IMR-90 (cell line): Measurements from ENCODE around the gene TRIM24. TPM values are rescaled to one million over a fixed set of nuclear protein-coding genes. Genes with fewer than 3 reads are reported as not detected.

Source experiments
- ATAC-seq: fragments of 200-7000 bp; cut with Tn5 transposase; 2 replicates; pipeline ENCODE4 v1.9.1; 2020; ENCODE audit warnings: low read depth, mild to moderate bottlenecking, moderate library complexity
- BruUV-seq: library from RNA; stranded (reverse); fragments of 400-500 nt; replicated peaks from 2 replicates; lab custom pipeline; 2021; lab: Mats Ljungman, UMichigan
- CTCF ChIA-PET: fragments of 300-600 bp; formaldehyde crosslinking; extraction: SDS; loops from one replicate; lab custom pipeline; 2021; ENCODE audit warnings: antibody characterized with exemption; lab: Yijun Ruan, JAX
- POLR2A ChIA-PET: fragments of 300-600 bp; sonication (Branson Sonifier 250); formaldehyde crosslinking; loops from one replicate; lab custom pipeline; 2022; ENCODE audit warnings: antibody characterized with exemption; ENCODE audit not compliant: unreplicated experiment; lab: Charles Lee
- DNase-seq: peaks from one replicate; pipeline ENCODE4 v3.0.0; 2013
- H2AFZ ChIP-seq: replicated peaks from 2 replicates; pipeline ENCODE3; 2013; ENCODE audit warnings: low read length, mild to moderate bottlenecking; ENCODE audit not compliant: poor library complexity
- H2AK5ac ChIP-seq: 2 replicates; pipeline ENCODE4 v1.6.1; 2013; ENCODE audit warnings: low read depth, low read length, inconsistent platforms
- H2AK9ac ChIP-seq: replicated peaks from 2 replicates; pipeline ENCODE3; 2013; ENCODE audit warnings: mild to moderate bottlenecking, low read depth, low read length, moderate library complexity; ENCODE audit not compliant: poor library complexity
- H2BK120ac ChIP-seq: 2 replicates; pipeline ENCODE4 v1.6.1; 2013; ENCODE audit warnings: low read depth, low read length, inconsistent platforms
- H2BK15ac ChIP-seq: 3 replicates; pipeline ENCODE4 v1.6.1; 2013; ENCODE audit warnings: low read depth, low read length, inconsistent platforms
- H2BK20ac ChIP-seq: 2 replicates; pipeline ENCODE4 v1.6.1; 2013; ENCODE audit warnings: low read depth, mild to moderate bottlenecking, inconsistent platforms, low read length, moderate library complexity
- H2BK5ac ChIP-seq: 2 replicates; pipeline ENCODE4 v1.6.1; 2013; ENCODE audit warnings: mild to moderate bottlenecking, low read depth, low read length, inconsistent platforms; ENCODE audit not compliant: poor library complexity, severe bottlenecking
- H3K14ac ChIP-seq: replicated peaks from 2 replicates; pipeline ENCODE4 v1.6.1; 2013; ENCODE audit warnings: low read depth, low read length, inconsistent platforms
- H3K18ac ChIP-seq: 2 replicates; pipeline ENCODE4 v1.6.1; 2013; ENCODE audit warnings: low read depth, low read length, control low read depth
- H3K23ac ChIP-seq: 2 replicates; pipeline ENCODE4 v1.6.1; 2013; ENCODE audit warnings: low read depth, low read length, inconsistent platforms
- H3K27ac ChIP-seq: 2 replicates; pipeline ENCODE4 v1.5.1; 2013; ENCODE audit warnings: mild to moderate bottlenecking, control low read depth, low read length; ENCODE audit not compliant: insufficient read depth
- H3K27me3 ChIP-seq: 2 replicates; pipeline ENCODE4 v1.6.1; 2013; ENCODE audit warnings: low read length; ENCODE audit not compliant: control insufficient read depth, insufficient read depth
- H3K36me3 ChIP-seq: 2 replicates; pipeline ENCODE4 v1.6.1; 2013; ENCODE audit warnings: low read length, mixed read lengths; ENCODE audit not compliant: control insufficient read depth, insufficient read depth
- H3K4ac ChIP-seq: 2 replicates; pipeline ENCODE4 v1.6.1; 2013; ENCODE audit warnings: low read depth, low read length, inconsistent platforms
- H3K4me1 ChIP-seq: 2 replicates; pipeline ENCODE4 v1.6.1; 2013; ENCODE audit warnings: low read length, mixed read lengths; ENCODE audit not compliant: control insufficient read depth, insufficient read depth
- H3K4me2 ChIP-seq: 2 replicates; pipeline ENCODE4 v1.6.1; 2013; ENCODE audit warnings: low read depth, mild to moderate bottlenecking, control low read depth, low read length, moderate library complexity
- H3K4me3 ChIP-seq: 2 replicates; pipeline ENCODE4 v1.5.1; 2013; ENCODE audit warnings: low read depth, mild to moderate bottlenecking, control low read depth, low read length, moderate library complexity; ENCODE audit not compliant: insufficient read depth
- H3K56ac ChIP-seq: 2 replicates; pipeline ENCODE4 v1.6.1; 2013; ENCODE audit warnings: low read length, inconsistent platforms; ENCODE audit not compliant: insufficient read depth; ENCODE audit errors: extremely low read depth
- H3K79me1 ChIP-seq, 2 experiments: 2 replicates each; pipeline ENCODE4 v1.6.1; 2013; ENCODE audit warnings: low read length in 2 of 2, inconsistent platforms in 1 of 2, low read depth in 1 of 2
- H3K9ac ChIP-seq: 2 replicates; pipeline ENCODE4 v1.6.1; 2013; ENCODE audit warnings: low read depth, low read length, control low read depth
- H3K9me1 ChIP-seq: 2 replicates; pipeline ENCODE4 v1.6.1; 2013; ENCODE audit warnings: low read length, inconsistent platforms; ENCODE audit not compliant: insufficient read depth
- H3K9me3 ChIP-seq: 2 replicates; pipeline ENCODE4 v1.6.1; 2013; ENCODE audit warnings: low read length; ENCODE audit not compliant: control insufficient read depth, insufficient read depth
- H4K20me1 ChIP-seq: 2 replicates; pipeline ENCODE4 v1.6.1; 2013; ENCODE audit warnings: low read length, inconsistent platforms; ENCODE audit not compliant: insufficient read depth
- H4K5ac ChIP-seq: 2 replicates; pipeline ENCODE4 v1.6.1; 2013; ENCODE audit warnings: mild to moderate bottlenecking, low read depth, low read length, control low read depth
- H4K8ac ChIP-seq, 2 experiments: 2 replicates each; pipeline ENCODE4 v1.6.1; 2013; ENCODE audit warnings: low read depth in 2 of 2, low read length in 2 of 2, control low read depth in 1 of 2, inconsistent platforms in 1 of 2
- H4K91ac ChIP-seq: 2 replicates; pipeline ENCODE4 v1.6.1; 2013; ENCODE audit warnings: low read depth, low read length, inconsistent platforms; ENCODE audit not compliant: insufficient read depth
- POLR2A ChIP-seq: IDR thresholded peaks from 2 replicates; pipeline ENCODE4 v1.6.1; 2012; ENCODE audit warnings: mild to moderate bottlenecking, low read depth, low read length
- WGBS, 2 experiments: methylation state at CpG; one replicate each; pipeline versions ENCODE4 v1.1.5 to v1.1.7; 2013; ENCODE audit warnings: missing lambda C conversion rate in 2 of 2; ENCODE audit not compliant: insufficient read length in 1 of 2; ENCODE audit errors: extremely low coverage in 2 of 2; 5-methylcytosine and 5-hydroxymethylcytosine counted together
- dilution Hi-C: fragments of 300-500 bp; cut with HindIII; formaldehyde crosslinking; loops from one replicate; pipeline ENCODE4 v1.14.3; 2018; ENCODE audit warnings: low sequenced_read_pairs; ENCODE audit not compliant: unreplicated experiment
- in situ Hi-C: fragments of 300-500 bp; cut with MboI; formaldehyde crosslinking; loops from 3 replicates; pipeline ENCODE4 v1.14.3; 2019; ENCODE audit warnings: low sequenced_read_pairs, inconsistent platforms, mixed read lengths
- intact Hi-C: fragments of 100-400 bp; cut with micrococcal nuclease; formaldehyde crosslinking; loops from 2 replicates; pipeline ENCODE4 v1.10.0; 2022
- polyA plus RNA-seq, 3 experiments: library from polyadenylated mRNA; depleted of rRNA; stranded (reverse); fragments of >200 nt; gene quantifications; 2 replicates each; pipeline ENCODE4 v1.2.3, GENCODE V29; 2012; ENCODE audit warnings: low replicate concordance in 1 of 3
- total RNA-seq: library from RNA; depleted of rRNA; stranded (reverse); fragments of >200 nt; gene quantifications from 2 replicates; pipeline ENCODE4 v1.2.3, GENCODE V29; 2012
- TF ChIP-seq, protein P1 (sequence below): fragments of 150-350 bp; IDR thresholded peaks from 2 replicates; pipeline ENCODE4 v1.6.1; 2017; ENCODE audit warnings: mild to moderate bottlenecking, antibody characterized with exemption, low read length, low read depth

The TRIM24 gene
- total and polyA plus RNA-seq, 2 of the 4 experiments (the other 2 are of a cell fraction): 4.1 to 5.7 TPM

DNA sequence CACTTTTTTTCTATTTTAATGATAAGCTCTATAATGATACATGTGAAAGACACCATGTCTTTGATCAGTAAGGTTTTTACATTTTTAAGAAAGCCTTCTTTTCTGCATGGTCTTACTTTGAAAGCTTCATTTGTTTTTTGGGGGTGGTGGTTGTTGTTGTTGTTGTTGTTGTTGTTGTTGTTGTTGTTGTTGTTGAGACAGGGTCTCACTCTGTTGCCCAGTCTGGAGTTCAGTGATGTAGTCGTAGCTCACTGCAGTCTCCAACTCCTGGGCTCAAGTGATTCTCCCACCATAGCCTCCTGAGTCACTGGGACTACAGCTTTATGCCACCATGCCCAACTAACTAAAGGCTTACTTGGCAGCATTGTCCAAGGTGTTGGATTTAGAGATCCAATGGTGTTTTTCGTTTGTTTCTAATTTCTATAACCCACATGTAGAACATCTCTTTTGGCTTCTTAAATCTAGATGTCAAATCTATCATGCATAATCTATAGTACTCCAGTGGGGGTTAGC is 45.4 kb downstream of the TRIM24 start:
- H2BK120ac ChIP-seq: no peak overlapping the region
- no peak overlapping the region for H4K91ac ChIP-seq
- no peaks in the 10 kb centered on the region for H3K4me1 ChIP-seq
- CTCF ChIA-PET: no interaction called here
- no peak overlapping the region for H3K23ac ChIP-seq
- H3K9ac ChIP-seq: no peak overlapping the region
- H4K8ac ChIP-seq: no peak overlapping the region
- H2AK5ac ChIP-seq: no peak overlapping the region
- H3K79me1 ChIP-seq: peaks cover 11 to 15% of the 10 kb centered on the region in 2 experiments; a peak in 3 of 4 replicates
- no peak overlapping the region for H3K14ac ChIP-seq
- H3K36me3 ChIP-seq: no peaks in the 10 kb centered on the region
- no peak overlapping the region for H2AK9ac ChIP-seq
- no peaks in the 10 kb centered on the region; the same call in 1 of the 2 replicates for H3K9me1 ChIP-seq
- no peak overlapping the region for H2BK20ac ChIP-seq
- TF ChIP-seq, protein P1, sequence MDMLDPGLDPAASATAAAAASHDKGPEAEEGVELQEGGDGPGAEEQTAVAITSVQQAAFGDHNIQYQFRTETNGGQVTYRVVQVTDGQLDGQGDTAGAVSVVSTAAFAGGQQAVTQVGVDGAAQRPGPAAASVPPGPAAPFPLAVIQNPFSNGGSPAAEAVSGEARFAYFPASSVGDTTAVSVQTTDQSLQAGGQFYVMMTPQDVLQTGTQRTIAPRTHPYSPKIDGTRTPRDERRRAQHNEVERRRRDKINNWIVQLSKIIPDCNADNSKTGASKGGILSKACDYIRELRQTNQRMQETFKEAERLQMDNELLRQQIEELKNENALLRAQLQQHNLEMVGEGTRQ: no peak
- TF ChIP-seq POLR2A: no peak
- H3K56ac ChIP-seq: no peak overlapping the region
- no peaks in the 10 kb centered on the region; the same call in 1 of the 2 replicates for H4K20me1 ChIP-seq
- H3K27ac ChIP-seq: no peak overlapping the region
- dilution Hi-C loops (no loop called here), in situ Hi-C loops (no loop called here), intact Hi-C loops (no loop called here)
- H4K5ac ChIP-seq: no peak overlapping the region
- H3K27me3 ChIP-seq: no peaks in the 10 kb centered on the region
- POLR2A ChIA-PET: no interaction called here
- no peak overlapping the region for H3K18ac ChIP-seq
- H3K9me3 ChIP-seq: no peaks in the 10 kb centered on the region
- no peak overlapping the region for H3K4me3 ChIP-seq
- no peak overlapping the region for H2BK5ac ChIP-seq
- ATAC-seq (no peak), DNase-seq (no peak)
- H3K4me2 ChIP-seq: no peak overlapping the region
- no peak overlapping the region for H2BK15ac ChIP-seq
- no peak overlapping the region for H3K4ac ChIP-seq
- BruUV-seq: no TSS peak
- WGBS, 2 experiments: no CpG with 5 or more reads among the region's 2 CpGs
- no peak overlapping the region for H2AFZ ChIP-seq
